Heart left ventricle (tissue), 16 donors: ENCODE measurements around the gene LRRC28. TPM values are rescaled to one million over a fixed set of nuclear protein-coding genes. Genes with fewer than 3 reads are reported as not detected.

Experiments
- ATAC-seq, 4 donors: fragments of 200-7000 bp; cut with Tn5 transposase; one replicate each; pipeline ENCODE4 v1.9.1; 2020 to 2022; ENCODE audit warnings: moderate library complexity in 4 of 4, mild to moderate bottlenecking in 3 of 4, moderate number of reproducible peaks in 1 of 4
- DNase-seq, 5 donors: peaks; one replicate each; pipeline ENCODE4 v3.0.0-alpha.2; 2020
- H3K27ac ChIP-seq, 12 donors: fragments of 200-600 bp; sonication (generic) in 4 of 12; one replicate each; pipeline versions ENCODE4 v1.5.0 to v1.8.0; 2016 to 2022; ENCODE audit warnings: mild to moderate bottlenecking in 2 of 12
- H3K27me3 ChIP-seq, 9 donors: fragments of 200-600 bp; sonication (generic) in 2 of 9; one replicate each; pipeline versions ENCODE4 v1.5.1 to v1.8.0; 2016 to 2022; ENCODE audit warnings: mild to moderate bottlenecking in 3 of 9
- H3K36me3 ChIP-seq, 9 donors: fragments of 200-600 bp; sonication (generic) in 2 of 9; one replicate each; pipeline versions ENCODE4 v1.5.0 to v1.8.0; 2018 to 2022; ENCODE audit warnings: mild to moderate bottlenecking in 2 of 9
- H3K4me1 ChIP-seq, 12 donors: fragments of 200-600 bp; sonication (generic) in 4 of 12; one replicate each; pipeline versions ENCODE4 v1.5.0 to v1.8.0; 2016 to 2022; ENCODE audit warnings: mild to moderate bottlenecking in 3 of 12
- H3K4me3 ChIP-seq, 12 donors: fragments of 200-600 bp; sonication (generic) in 4 of 12; one replicate each; pipeline versions ENCODE4 v1.5.0 to v1.8.0; 2017 to 2022; ENCODE audit warnings: mild to moderate bottlenecking in 9 of 12, moderate library complexity in 4 of 12
- H3K9me3 ChIP-seq, 12 donors: fragments of 200-600 bp; sonication (generic) in 4 of 12; one replicate each; pipeline versions ENCODE4 v1.5.0 to v1.8.0; 2016 to 2022; ENCODE audit warnings: mild to moderate bottlenecking in 1 of 12
- CTCF ChIP-seq, 12 donors: fragments of 200-600 bp; sonication (generic) in 4 of 12; IDR thresholded peaks; one replicate each; pipeline versions ENCODE4 v1.5.0 to v1.8.0; 2018 to 2022; ENCODE audit warnings: antibody characterized with exemption in 12 of 12, mild to moderate bottlenecking in 5 of 12
- POLR2A ChIP-seq, 2 donors: fragments of 450-650 bp; IDR thresholded peaks; one replicate each; pipeline ENCODE4 v1.6.1; 2017; ENCODE audit warnings: antibody characterized with exemption in 2 of 2, mild to moderate bottlenecking in 2 of 2, moderate library complexity in 2 of 2
- WGBS, 4 donors: extraction: QIAGEN DNeasy Blood & Tissue Kit in 2 of 4; methylation state at CpG; one replicate each; pipeline versions ENCODE4 v1.1.5 to v1.1.7; 2013 to 2018; 5-methylcytosine and 5-hydroxymethylcytosine counted together
- intact Hi-C, 10 donors: fragments of 100-400 bp; cut with DNase I; formaldehyde crosslinking; loops; one replicate each; pipeline versions ENCODE4 v1.11.1 to v1.14.2; 2022
- polyA plus RNA-seq, 2 donors: library from polyadenylated mRNA; stranded (reverse); fragments of 200-250 nt; gene quantifications; one replicate each; pipeline ENCODE4 v1.2.3, GENCODE V29; 2013
- total RNA-seq, 9 donors: library from RNA; depleted of rRNA in 2 of 9; stranded (reverse); fragments of >200 nt in 2 of 9; fragmentation: NEBNext Ultra II Directional in 3 of 9; extraction: Animal tissue kit (Norgen Biotek cat#: 25700) in 3 of 9; gene quantifications; one replicate each; pipeline versions ENCODE4 v1.1.0 to v1.2.4, GENCODE V29; 2016 to 2023
- donor health status: ischemic (EF 13 %, LVEDD 7.1; RV severe dilation, severe dysfunction).
- donor health status: healthy with polysubstance abuse.
- donor health status: DM: no; HTN: yes; CAD: no.
- donor health status: DM: no; HTN: no; CAD: no.
- donor health status: ischemic (EF 25% LVEDD 6.9; RV normal size, moderate dysfunction).
- donor health status: ischemic (EF 25% LVEDD 5.7; RV mildly dilated, moderate dysfunction).
- donor health status: healthy.
- donor health status: DM: yes; HTN: yes; CAD: no.
- donor health status: ischemic (EF 35%, LVEDD 5.7; RV mildly dilated, moderate dysfunction).
- donor health status: nonischemic (EF 11% LVEDD 7.7; RV severe dilation, severe dysfunction).
- donor health status: DM: yes; HTN: yes; CAD: no.
- donor health status: PGD.
- donor health status: ischemic (EF 29% LVEDD 5.4; RV normal size, mild dysfunction).
- donor health status: nonischemic (EF 23%, LVEDD 6.1; RV moderate dilation, normal function).

Gene LRRC28
- total and polyA plus RNA-seq, 11 donors: 5.1 to 28.6 (median 20.1) TPM

GRCh38 chr15:99406716-99407487, 155.6 kb downstream of the LRRC28 start:
- H3K27me3 ChIP-seq: no peaks in the 10 kb centered on the region
- H3K9me3 ChIP-seq: no peaks in the 10 kb centered on the region
- ATAC-seq (no peak), DNase-seq (no peak)
- no peak overlapping the region for H3K4me3 ChIP-seq
- TF ChIP-seq POLR2A (IDR thresholded peaks at IDR 0.05) (no peak), CTCF (IDR thresholded peaks at IDR 0.05) (no peak)
- H3K36me3 ChIP-seq: no peaks in the 10 kb centered on the region
- intact Hi-C loops: loop anchor here in 8 of 10 donors (5.0 to 10.0 kb wide), 8 partner anchors 98 to 300 kb away; partner anchors contain the start of gene MEF2A (in 4 of the 8)
- WGBS, 4 donors: 93 to 96% (median 96%) methylated on average over 13 to 17 of the region's 17 CpGs
- peaks cover 0 to 31% (median 27%) of the 10 kb centered on the region in 12 donors for H3K4me1 ChIP-seq
- H3K27ac ChIP-seq: no peak overlapping the region

- DNase-seq (no peak), ATAC-seq (no peak)
- Histone ChIP-seq H3K36me3 (no peaks in the 10 kb centered on the region), H3K4me1 (peaks cover 0 to 26% (median 22%) of the 10 kb centered on the region in 12 donors), H3K9me3 (no peaks in the 10 kb centered on the region), H3K4me3 (no peak overlapping the region), H3K27ac (peak overlapping the region in 8 of 12 donors; percentile 6 to 71 (median 43)), H3K27me3 (no peaks in the 10 kb centered on the region)
- intact Hi-C loops: loop anchor here in 8 of 10 donors (2.0 to 10.0 kb wide), 10 partner anchors 97 to 300 kb away; partner anchors contain the start of gene MEF2A (in 5 of the 8)
- no peak for TF ChIP-seq CTCF (IDR thresholded peaks at IDR 0.05)
- no peak for TF ChIP-seq POLR2A (IDR thresholded peaks at IDR 0.05)
- WGBS, 4 donors: 74 to 82% (median 82%) methylated on average over 4 to 5 of the region's 5 CpGs
Observed at GRCh38 chr15:99407716-99408115, 156.4 kb downstream of the LRRC28 start.

- Histone ChIP-seq H3K36me3 (no peaks in the 10 kb centered on the region), H3K9me3 (no peaks in the 10 kb centered on the region), H3K27ac (peak overlapping the region in 10 of 12 donors; percentile 6 to 71 (median 42)), H3K27me3 (no peaks in the 10 kb centered on the region), H3K4me1 (peaks cover 0 to 26% (median 22%) of the 10 kb centered on the region in 12 donors), H3K4me3 (no peak overlapping the region)
- TF ChIP-seq CTCF (IDR thresholded peaks at IDR 0.05): no peak
- no peak for TF ChIP-seq POLR2A (IDR thresholded peaks at IDR 0.05)
- intact Hi-C loops: loop anchor here in 8 of 10 donors (2.0 to 10.0 kb wide), 10 partner anchors 96 to 299 kb away; partner anchors contain the start of gene MEF2A (in 5 of the 8)
- peak in 4 of 5 donors; percentile 60 to 71 (median 64) for DNase-seq
- ATAC-seq: peak; percentile 27 to 54 (median 46)
- WGBS, 4 donors: 31 to 40% (median 34%) methylated on average over 12 of the region's 12 CpGs
Observed at GRCh38 chr15:99408236-99409096, 157.2 kb downstream of the LRRC28 start.
